ENCODE data around the gene SIM2. TPM values are rescaled to one million over a fixed set of nuclear protein-coding genes. Genes with fewer than 3 reads are reported as not detected.
A peak's percentile ranks its signal among the peaks of the same experiment; 100 is the strongest.

The SIM2 gene
- total RNA-seq, 4 donors from 2014 or later = 20.3 to 49.4 (median 29.9) TPM

DNA sequence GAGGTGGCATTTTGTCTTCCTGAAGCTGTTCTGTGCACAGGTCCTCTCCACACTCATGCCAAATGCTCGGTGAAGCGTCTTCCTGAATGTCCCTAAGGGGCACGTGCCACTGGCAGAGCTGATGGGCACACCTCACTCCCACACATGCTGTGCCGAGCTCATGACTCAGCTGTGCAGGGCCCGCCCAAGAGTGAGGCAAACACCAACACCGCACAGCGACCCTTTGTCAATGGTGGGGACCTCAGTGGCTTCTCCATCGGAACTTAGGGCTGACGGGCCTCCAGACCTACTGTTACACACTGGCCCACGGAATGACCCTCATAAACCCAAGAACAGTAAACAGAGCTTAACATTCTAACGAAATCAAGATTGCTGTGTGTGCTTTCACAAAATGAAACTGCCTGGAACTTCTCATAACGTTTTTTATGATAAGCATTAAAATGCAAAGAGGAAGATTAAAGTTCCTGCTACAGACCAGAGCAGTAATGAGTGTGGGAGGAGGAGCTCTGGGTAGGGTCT lies 89.3 kb downstream of the SIM2 start:
- H3K9me3 ChIP-seq = no peaks in the 10 kb centered on the region
- WGBS, 2 donors = 27 to 29% methylated on average over 6 to 10 of the region's 12 CpGs
- no peaks in the 10 kb centered on the region for H3K27me3 ChIP-seq
- DNase-seq = no peak
- intact Hi-C loops (cut with DNase I) = no loop called here
- peak overlapping the region in 3 of 4 donors; percentile 32 to 66 (median 49) for H3K27ac ChIP-seq
- no peaks in the 10 kb centered on the region for H3K36me3 ChIP-seq
- peaks cover 3 to 79% (median 12%) of the 10 kb centered on the region in 3 donors for H3K4me1 ChIP-seq
- peak overlapping the region in 3 of 4 donors; percentile 22 to 46 (median 30) for H3K4me3 ChIP-seq
- no peak for TF ChIP-seq POLR2A (IDR thresholded peaks at IDR 0.05)
- TF ChIP-seq, protein P1, sequence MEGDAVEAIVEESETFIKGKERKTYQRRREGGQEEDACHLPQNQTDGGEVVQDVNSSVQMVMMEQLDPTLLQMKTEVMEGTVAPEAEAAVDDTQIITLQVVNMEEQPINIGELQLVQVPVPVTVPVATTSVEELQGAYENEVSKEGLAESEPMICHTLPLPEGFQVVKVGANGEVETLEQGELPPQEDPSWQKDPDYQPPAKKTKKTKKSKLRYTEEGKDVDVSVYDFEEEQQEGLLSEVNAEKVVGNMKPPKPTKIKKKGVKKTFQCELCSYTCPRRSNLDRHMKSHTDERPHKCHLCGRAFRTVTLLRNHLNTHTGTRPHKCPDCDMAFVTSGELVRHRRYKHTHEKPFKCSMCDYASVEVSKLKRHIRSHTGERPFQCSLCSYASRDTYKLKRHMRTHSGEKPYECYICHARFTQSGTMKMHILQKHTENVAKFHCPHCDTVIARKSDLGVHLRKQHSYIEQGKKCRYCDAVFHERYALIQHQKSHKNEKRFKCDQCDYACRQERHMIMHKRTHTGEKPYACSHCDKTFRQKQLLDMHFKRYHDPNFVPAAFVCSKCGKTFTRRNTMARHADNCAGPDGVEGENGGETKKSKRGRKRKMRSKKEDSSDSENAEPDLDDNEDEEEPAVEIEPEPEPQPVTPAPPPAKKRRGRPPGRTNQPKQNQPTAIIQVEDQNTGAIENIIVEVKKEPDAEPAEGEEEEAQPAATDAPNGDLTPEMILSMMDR (IDR thresholded peaks at IDR 0.05) = no peak

DNA sequence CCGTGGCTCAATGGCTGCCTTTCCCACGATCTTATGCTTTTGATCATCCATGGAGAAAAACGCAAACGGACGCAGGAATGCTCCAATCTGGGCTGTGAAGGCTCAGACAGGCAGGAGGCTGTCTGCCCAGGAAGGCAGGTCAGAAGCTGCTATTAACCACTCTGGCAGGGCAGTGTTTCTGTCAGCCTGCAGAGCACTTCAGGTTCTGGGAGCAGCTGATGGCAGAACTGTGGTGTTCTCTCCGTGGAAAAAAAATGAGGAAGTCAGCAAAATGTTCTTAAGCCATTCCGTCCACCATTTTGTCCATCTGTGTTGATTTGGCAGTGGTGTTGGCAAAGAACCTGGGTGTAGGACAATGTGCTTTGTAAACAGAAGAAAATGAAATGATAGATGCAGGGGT lies 91.7 kb downstream of the SIM2 start:
- H3K4me3 ChIP-seq = peak overlapping the region in 3 of 4 donors; percentile 22 to 29 (median 23)
- intact Hi-C loops (cut with DNase I) = no loop called here
- 26 to 32% methylated on average over 3 to 4 of the region's 7 CpGs for WGBS, 2 donors
- H3K9me3 ChIP-seq = peaks cover 0 to 2% (median 0%) of the 10 kb centered on the region in 3 donors
- H3K27me3 ChIP-seq = no peaks in the 10 kb centered on the region
- no peak for DNase-seq
- no peaks in the 10 kb centered on the region for H3K36me3 ChIP-seq
- H3K27ac ChIP-seq = peak overlapping the region; percentile 32 to 76 (median 53)
- peaks cover 3 to 56% (median 8%) of the 10 kb centered on the region in 3 donors for H3K4me1 ChIP-seq
- TF ChIP-seq, protein P1 (IDR thresholded peaks at IDR 0.05) = no peak
- TF ChIP-seq POLR2A (IDR thresholded peaks at IDR 0.05) = no peak

DNA sequence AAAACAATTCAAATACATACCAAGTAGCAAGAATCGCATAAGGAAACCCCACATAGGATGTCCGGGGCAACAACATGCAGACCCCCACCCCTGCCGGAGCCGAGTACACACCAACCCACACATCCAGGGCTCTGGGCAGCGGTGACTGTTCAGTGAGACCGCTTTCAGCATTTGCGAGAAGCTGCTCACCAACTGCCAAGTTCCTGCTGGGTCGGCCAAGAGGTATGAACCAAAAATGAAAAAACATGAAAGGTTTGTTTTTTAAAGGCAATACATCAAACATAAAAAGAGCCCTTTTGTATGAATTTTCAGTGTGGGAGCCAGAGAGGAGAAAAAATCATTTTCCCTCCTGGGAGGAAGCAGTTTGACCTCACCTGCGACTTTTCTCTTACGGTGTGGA lies 92.3 kb downstream of the SIM2 start:
- Histone ChIP-seq H3K36me3 (no peaks in the 10 kb centered on the region), H3K9me3 (peaks cover 0 to 8% (median 0%) of the 10 kb centered on the region in 3 donors), H3K4me3 (peak overlapping the region in 3 of 4 donors; percentile 22 to 29 (median 23)), H3K27ac (peak overlapping the region in 3 of 4 donors; percentile 32 to 76 (median 66)), H3K27me3 (no peaks in the 10 kb centered on the region), H3K4me1 (peaks cover 3 to 50% (median 8%) of the 10 kb centered on the region in 3 donors)
- intact Hi-C loops (cut with DNase I) = no loop called here
- WGBS, 2 donors = 43 to 70% methylated on average over 6 to 9 of the region's 10 CpGs
- TF ChIP-seq, protein P1 (IDR thresholded peaks at IDR 0.05) = no peak
- no peak for TF ChIP-seq POLR2A (IDR thresholded peaks at IDR 0.05)
- DNase-seq = no peak

DNA sequence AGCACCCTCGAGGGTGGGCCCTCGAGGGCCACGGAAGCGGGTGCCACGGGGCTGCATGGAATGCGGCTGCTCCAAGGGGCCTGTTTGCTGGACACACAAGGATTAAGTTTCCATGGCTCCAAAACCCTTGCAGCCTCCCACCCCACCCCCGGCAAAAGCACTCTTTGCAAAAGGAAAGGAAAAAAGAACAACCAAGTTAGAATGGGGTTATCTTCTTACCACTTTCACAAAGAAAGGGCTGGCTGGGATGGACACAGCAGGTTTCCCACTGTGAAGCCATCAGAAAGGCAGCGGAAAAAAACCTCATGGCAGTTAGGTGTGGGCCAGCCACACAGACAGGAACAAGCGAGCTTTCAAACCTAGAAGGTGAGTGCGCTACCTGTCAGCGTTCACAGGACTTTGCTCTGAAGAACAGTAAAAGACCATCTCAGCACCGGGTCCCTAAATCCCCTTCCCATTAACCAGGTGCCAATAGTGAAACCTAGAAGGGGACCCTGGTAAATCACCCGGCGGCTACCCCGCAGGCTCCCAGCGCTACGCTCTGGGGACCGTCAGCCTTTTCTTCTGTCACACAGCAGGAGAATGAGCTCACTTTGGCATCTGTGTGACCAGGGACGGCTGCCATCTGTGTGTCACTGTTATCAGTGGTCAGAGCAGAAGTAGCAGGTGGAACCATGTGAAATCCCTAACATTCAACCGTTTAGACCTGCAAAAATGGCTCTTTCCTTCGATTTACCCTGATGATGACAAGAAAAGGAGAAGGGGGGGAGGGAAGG lies 93.0 kb downstream of the SIM2 start:
- DNase-seq = no peak
- Histone ChIP-seq H3K27me3 (no peaks in the 10 kb centered on the region), H3K4me3 (no peak overlapping the region), H3K27ac (peak overlapping the region in 3 of 4 donors; percentile 32 to 76 (median 66)), H3K9me3 (peaks cover 0 to 13% (median 0%) of the 10 kb centered on the region in 3 donors), H3K4me1 (peaks cover 3 to 45% (median 8%) of the 10 kb centered on the region in 3 donors), H3K36me3 (no peaks in the 10 kb centered on the region)
- 76% methylated on average over 13 to 17 of the region's 21 CpGs for WGBS, 2 donors
- TF ChIP-seq POLR2A (IDR thresholded peaks at IDR 0.05) = no peak
- TF ChIP-seq, protein P1 (IDR thresholded peaks at IDR 0.05) = no peak
- intact Hi-C loops (cut with DNase I) = no loop called here

DNA sequence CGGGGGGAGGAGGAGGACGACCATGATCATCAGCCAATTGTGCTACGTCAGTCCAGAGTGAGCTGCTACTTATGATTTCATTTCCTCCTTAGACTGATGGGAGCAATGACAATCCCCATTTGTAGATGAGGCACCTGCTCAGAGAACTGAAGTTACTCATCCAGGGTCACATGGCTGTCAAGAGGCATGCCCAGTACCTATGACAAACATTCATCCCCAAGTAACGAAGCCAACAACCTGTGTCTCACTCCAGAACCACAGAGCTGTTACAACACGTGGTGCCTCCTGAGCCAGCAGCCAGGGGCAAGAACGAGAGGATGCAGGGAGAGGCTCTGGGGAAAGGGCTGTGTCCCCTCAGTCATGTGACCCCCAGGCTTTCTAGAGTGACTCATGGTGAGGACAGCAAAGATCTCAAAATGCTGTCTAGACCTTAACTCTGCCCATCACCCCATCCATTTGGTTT lies 93.6 kb downstream of the SIM2 start:
- DNase-seq = no peak
- Histone ChIP-seq H3K4me1 (peaks cover 3 to 40% (median 8%) of the 10 kb centered on the region in 3 donors), H3K9me3 (peaks cover 0 to 13% (median 0%) of the 10 kb centered on the region in 3 donors), H3K36me3 (no peaks in the 10 kb centered on the region), H3K27me3 (no peaks in the 10 kb centered on the region), H3K27ac (peak overlapping the region in 3 of 4 donors; percentile 32 to 76 (median 56)), H3K4me3 (no peak overlapping the region)
- intact Hi-C loops (cut with DNase I) = no loop called here
- TF ChIP-seq, protein P1 (IDR thresholded peaks at IDR 0.05) = no peak
- no peak for TF ChIP-seq POLR2A (IDR thresholded peaks at IDR 0.05)
- 29 to 56% methylated on average over 5 to 6 of the region's 6 CpGs for WGBS, 2 donors
